ENCODE results near the gene TLE1.

DNA sequence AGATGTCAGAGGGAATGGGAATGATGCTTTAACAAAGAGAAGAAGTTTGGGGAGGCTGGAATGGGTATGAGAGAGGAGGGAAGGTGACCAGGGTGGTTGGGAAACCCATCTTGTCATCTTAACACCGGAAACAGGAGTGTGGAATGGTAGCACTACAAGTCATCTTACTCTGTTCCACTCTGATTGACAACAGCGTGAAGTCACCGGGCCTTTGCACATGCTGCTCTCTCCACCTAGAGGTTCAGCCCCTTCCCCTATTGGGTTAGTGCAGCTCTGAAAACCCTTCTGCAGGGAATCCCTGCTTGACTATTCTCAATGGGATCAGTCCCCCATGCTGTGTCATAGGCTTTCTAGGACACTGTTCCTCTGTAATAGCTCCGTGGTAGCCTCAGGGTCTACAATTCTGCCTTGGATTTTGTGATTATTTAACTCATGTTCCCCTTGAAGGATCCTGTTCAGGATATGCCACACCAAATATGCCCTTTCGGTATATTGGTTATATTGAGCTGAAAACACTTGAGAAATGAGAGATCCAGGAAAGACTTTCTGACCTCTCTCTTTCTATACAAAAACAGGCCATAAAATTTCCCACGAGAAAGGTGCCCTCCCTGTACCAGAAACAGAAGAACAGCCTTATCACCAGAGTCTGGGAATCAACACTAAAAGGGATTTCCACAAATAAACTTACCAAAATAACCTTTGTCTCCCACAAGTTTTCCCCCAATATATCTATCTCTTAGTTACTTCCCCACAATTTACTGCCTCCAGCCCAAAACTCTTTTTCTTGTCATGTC is 86.3 kb downstream of the TLE1 start:
- TF ChIP-seq, protein P1, sequence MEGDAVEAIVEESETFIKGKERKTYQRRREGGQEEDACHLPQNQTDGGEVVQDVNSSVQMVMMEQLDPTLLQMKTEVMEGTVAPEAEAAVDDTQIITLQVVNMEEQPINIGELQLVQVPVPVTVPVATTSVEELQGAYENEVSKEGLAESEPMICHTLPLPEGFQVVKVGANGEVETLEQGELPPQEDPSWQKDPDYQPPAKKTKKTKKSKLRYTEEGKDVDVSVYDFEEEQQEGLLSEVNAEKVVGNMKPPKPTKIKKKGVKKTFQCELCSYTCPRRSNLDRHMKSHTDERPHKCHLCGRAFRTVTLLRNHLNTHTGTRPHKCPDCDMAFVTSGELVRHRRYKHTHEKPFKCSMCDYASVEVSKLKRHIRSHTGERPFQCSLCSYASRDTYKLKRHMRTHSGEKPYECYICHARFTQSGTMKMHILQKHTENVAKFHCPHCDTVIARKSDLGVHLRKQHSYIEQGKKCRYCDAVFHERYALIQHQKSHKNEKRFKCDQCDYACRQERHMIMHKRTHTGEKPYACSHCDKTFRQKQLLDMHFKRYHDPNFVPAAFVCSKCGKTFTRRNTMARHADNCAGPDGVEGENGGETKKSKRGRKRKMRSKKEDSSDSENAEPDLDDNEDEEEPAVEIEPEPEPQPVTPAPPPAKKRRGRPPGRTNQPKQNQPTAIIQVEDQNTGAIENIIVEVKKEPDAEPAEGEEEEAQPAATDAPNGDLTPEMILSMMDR (IDR thresholded peaks at IDR 0.05), result no peak
- no peak for TF ChIP-seq POLR2A (IDR thresholded peaks at IDR 0.05)

Data from stomach (tissue), 4 donors.